CD8-positive, alpha-beta memory T cell (primary cell): ENCODE data around the gene NDUFB10. TPM values are rescaled to one million over a fixed set of nuclear protein-coding genes. Genes with fewer than 3 reads are reported as not detected.
"Not testable (repeated sequence)": the region's sequence is repeated elsewhere in the genome, so short reads cannot be mapped to it uniquely, and the experiment has no call there.

ENCODE experiments used
- CTCF ChIA-PET: fragments of 350-600 bp; sonication (Branson Sonifier 250); formaldehyde crosslinking; loops from one replicate; lab custom pipeline; 2021; ENCODE audit warnings: antibody characterized with exemption; lab: Charles Lee
- POLR2A ChIA-PET: fragments of 350-600 bp; sonication (Branson Sonifier 250); formaldehyde crosslinking; loops from one replicate; lab custom pipeline; 2021; ENCODE audit warnings: antibody characterized with exemption; lab: Charles Lee
- DNase-seq, 5 donors: peaks; one replicate each; pipeline versions ENCODE4 v3.0.0 to v3.0.0-alpha.2; 2020 to 2022; ENCODE audit warnings: mixed read lengths in 1 of 5
- H3K27ac ChIP-seq: one replicate; pipeline ENCODE4 v1.7.0; 2013; ENCODE audit warnings: low read depth, mild to moderate bottlenecking, low read length, moderate library complexity
- H3K27me3 ChIP-seq: 2 replicates; pipeline ENCODE4 v1.7.0; 2013; ENCODE audit warnings: low read length, mild to moderate bottlenecking; ENCODE audit not compliant: insufficient read depth, poor library complexity, severe bottlenecking
- H3K36me3 ChIP-seq: 2 replicates; pipeline ENCODE4 v1.7.0; 2013; ENCODE audit warnings: mild to moderate bottlenecking, low read length, moderate library complexity; ENCODE audit not compliant: insufficient read depth
- H3K4me1 ChIP-seq: 2 replicates; pipeline ENCODE4 v1.7.0; 2013; ENCODE audit warnings: mild to moderate bottlenecking, low read length, moderate library complexity; ENCODE audit not compliant: insufficient read depth
- H3K4me3 ChIP-seq: 2 replicates; pipeline ENCODE4 v1.7.0; 2013; ENCODE audit warnings: mild to moderate bottlenecking, low read length
- H3K9me3 ChIP-seq: 2 replicates; pipeline ENCODE4 v1.7.0; 2013; ENCODE audit warnings: mild to moderate bottlenecking, low read length
- H3K27ac Mint-ChIP-seq, 8 donors: one replicate each; pipeline ENCODE4 v1.8.0; 2020 to 2021; ENCODE audit warnings: mixed read lengths in 8 of 8, mild to moderate bottlenecking in 6 of 8, inconsistent platforms in 3 of 8, moderate library complexity in 3 of 8
- H3K27me3 Mint-ChIP-seq, 2 donors: one replicate each; pipeline ENCODE4 v1.8.0; 2020 to 2021; ENCODE audit warnings: mixed read lengths in 2 of 2, mild to moderate bottlenecking in 1 of 2, moderate library complexity in 1 of 2
- H3K36me3 Mint-ChIP-seq, 3 donors: one replicate each; pipeline ENCODE4 v1.8.0; 2020 to 2021; ENCODE audit warnings: mixed read lengths in 3 of 3, inconsistent platforms in 1 of 3, mild to moderate bottlenecking in 1 of 3
- H3K4me1 Mint-ChIP-seq, 3 donors: one replicate each; pipeline ENCODE4 v1.8.0; 2020 to 2021; ENCODE audit warnings: mixed read lengths in 3 of 3, inconsistent platforms in 1 of 3, mild to moderate bottlenecking in 1 of 3
- H3K4me3 Mint-ChIP-seq, 7 donors: one replicate each; pipeline ENCODE4 v1.8.0; 2020 to 2021; ENCODE audit warnings: mixed read lengths in 7 of 7, mild to moderate bottlenecking in 6 of 7, moderate library complexity in 4 of 7, inconsistent platforms in 2 of 7
- H3K9me3 Mint-ChIP-seq, 5 donors: one replicate each; pipeline ENCODE4 v1.8.0; 2020 to 2022; ENCODE audit warnings: mixed read lengths in 5 of 5, mild to moderate bottlenecking in 3 of 5, moderate library complexity in 2 of 5, inconsistent platforms in 1 of 5
- polyA plus RNA-seq: library from polyadenylated mRNA; unstranded; fragments of 300-500 nt; fragmentation: Illumina TruSeq; gene quantifications from one replicate; pipeline ENCODE4 v1.2.3, GENCODE V29; 2021
- total RNA-seq, 2 experiments: library from RNA; stranded (reverse); gene quantifications; one replicate each; pipeline ENCODE4 v1.2.3, GENCODE V29; 2021

The NDUFB10 gene
- total and polyA plus RNA-seq, 3 experiments from 2014 or later = 150 to 236 (median 152) TPM

GRCh38 chr16:1915732-1916639 lies 43.4 kb upstream of the NDUFB10 start:
- Mint-ChIP-seq H3K9me3 (no peaks in the 10 kb centered on the region), H3K4me3 (no peak overlapping the region), H3K27ac (no peak overlapping the region), H3K36me3 (no peaks in the 10 kb centered on the region), H3K27me3 (peaks cover 16 to 45% of the 10 kb centered on the region in 2 donors), H3K4me1 (no peaks in the 10 kb centered on the region)
- Histone ChIP-seq H3K9me3 (no peaks in the 10 kb centered on the region), H3K4me1 (no peaks in the 10 kb centered on the region), H3K36me3 (no peaks in the 10 kb centered on the region), H3K27ac (no peak overlapping the region), H3K4me3 (no peak overlapping the region), H3K27me3 (peaks cover 13% of the 10 kb centered on the region)
- POLR2A ChIA-PET = no interaction called here
- CTCF ChIA-PET = no interaction called here
- DNase-seq = no peak

- Mint-ChIP-seq H3K4me1 (no peaks in the 10 kb centered on the region), H3K36me3 (no peaks in the 10 kb centered on the region), H3K27me3 (peaks cover 22 to 52% of the 10 kb centered on the region in 2 donors), H3K9me3 (no peaks in the 10 kb centered on the region), H3K27ac (no peak overlapping the region), H3K4me3 (no peak overlapping the region)
- no peaks in the 10 kb centered on the region for H3K9me3 ChIP-seq
- no peak overlapping the region for H3K4me3 ChIP-seq
- no peaks in the 10 kb centered on the region for H3K4me1 ChIP-seq
- no peak for DNase-seq
- CTCF ChIA-PET = no interaction called here
- peaks cover 17% of the 10 kb centered on the region for H3K27me3 ChIP-seq
- H3K27ac ChIP-seq = no peak overlapping the region
- H3K36me3 ChIP-seq = no peaks in the 10 kb centered on the region
- POLR2A ChIA-PET = no interaction called here
Measured at GRCh38 chr16:1916640-1916990, 42.7 kb upstream of the NDUFB10 start.

GRCh38 chr16:1917056-1917664 lies 42.2 kb upstream of the NDUFB10 start:
- no peak overlapping the region for H3K4me3 Mint-ChIP-seq
- no peaks in the 10 kb centered on the region for H3K4me1 Mint-ChIP-seq
- ChIA-PET POLR2A (no interaction called here), CTCF (no interaction called here)
- Histone ChIP-seq H3K36me3 (no peaks in the 10 kb centered on the region), H3K27me3 (peaks cover 17% of the 10 kb centered on the region), H3K4me1 (no peaks in the 10 kb centered on the region), H3K4me3 (no peak overlapping the region), H3K27ac (no peak overlapping the region), H3K9me3 (no peaks in the 10 kb centered on the region)
- H3K27ac Mint-ChIP-seq = no peak overlapping the region
- H3K9me3 Mint-ChIP-seq = no peaks in the 10 kb centered on the region
- DNase-seq = no peak
- H3K36me3 Mint-ChIP-seq = no peaks in the 10 kb centered on the region
- peaks cover 26 to 52% of the 10 kb centered on the region in 2 donors for H3K27me3 Mint-ChIP-seq

GRCh38 chr16:1917665-1918350 lies 41.5 kb upstream of the NDUFB10 start:
- ChIA-PET POLR2A (no interaction called here), CTCF (no interaction called here)
- no peaks in the 10 kb centered on the region for H3K36me3 ChIP-seq
- H3K27ac Mint-ChIP-seq = no peak overlapping the region
- no peaks in the 10 kb centered on the region for H3K9me3 ChIP-seq
- H3K4me3 Mint-ChIP-seq = no peak overlapping the region
- peaks cover 32 to 58% of the 10 kb centered on the region in 2 donors for H3K27me3 Mint-ChIP-seq
- H3K4me1 ChIP-seq = no peaks in the 10 kb centered on the region
- no peaks in the 10 kb centered on the region for H3K9me3 Mint-ChIP-seq
- peaks cover 0 to 1% (median 0%) of the 10 kb centered on the region in 3 donors for H3K36me3 Mint-ChIP-seq
- H3K27ac ChIP-seq = no peak overlapping the region
- H3K27me3 ChIP-seq = peaks cover 20% of the 10 kb centered on the region
- H3K4me1 Mint-ChIP-seq = no peaks in the 10 kb centered on the region
- H3K4me3 ChIP-seq = no peak overlapping the region
- DNase-seq = no peak

- Histone ChIP-seq H3K36me3 (no peaks in the 10 kb centered on the region), H3K27me3 (peaks cover 26% of the 10 kb centered on the region), H3K4me1 (no peaks in the 10 kb centered on the region), H3K4me3 (no peak within 1 kb of the TSS), H3K27ac (no peak within 1 kb of the TSS), H3K9me3 (no peaks in the 10 kb centered on the region)
- Mint-ChIP-seq H3K9me3 (no peaks in the 10 kb centered on the region), H3K27me3 (peaks cover 38 to 64% of the 10 kb centered on the region in 2 donors), H3K4me3 (no peak within 1 kb of the TSS), H3K36me3 (peaks cover 0 to 1% (median 0%) of the 10 kb centered on the region in 3 donors), H3K4me1 (no peaks in the 10 kb centered on the region), H3K27ac (no peak within 1 kb of the TSS)
- ChIA-PET CTCF (no interaction called here), POLR2A (no interaction called here)
- DNase-seq = no peak
Measured at GRCh38 chr16:1918351-1919326, 40.7 kb upstream of the NDUFB10 start, which contains the start of gene HS3ST6. HS3ST6 (minus strand) TSS chr16:1918415; CDS start chr16:1918323, 92 bp downstream.

GRCh38 chr16:1919327-1919998 lies 39.9 kb upstream of the NDUFB10 start:
- Histone ChIP-seq H3K9me3 (no peaks in the 10 kb centered on the region), H3K4me1 (no peaks in the 10 kb centered on the region), H3K27ac (no peak overlapping the region), H3K4me3 (no peak overlapping the region), H3K36me3 (no peaks in the 10 kb centered on the region), H3K27me3 (peaks cover 26% of the 10 kb centered on the region)
- no peak overlapping the region for H3K27ac Mint-ChIP-seq
- ChIA-PET CTCF (no interaction called here), POLR2A (no interaction called here)
- H3K36me3 Mint-ChIP-seq = peaks cover 0 to 1% (median 0%) of the 10 kb centered on the region in 3 donors
- no peak for DNase-seq
- H3K4me3 Mint-ChIP-seq = no peak overlapping the region
- H3K4me1 Mint-ChIP-seq = no peaks in the 10 kb centered on the region
- H3K27me3 Mint-ChIP-seq = peaks cover 39 to 64% of the 10 kb centered on the region in 2 donors
- no peaks in the 10 kb centered on the region for H3K9me3 Mint-ChIP-seq

- H3K4me3 Mint-ChIP-seq, H3K27ac ChIP-seq, H3K36me3 Mint-ChIP-seq, CTCF ChIA-PET, H3K4me3 ChIP-seq, H3K36me3 ChIP-seq, H3K4me1 Mint-ChIP-seq, H3K4me1 ChIP-seq, H3K9me3 ChIP-seq, DNase-seq, H3K27ac Mint-ChIP-seq, POLR2A ChIA-PET, H3K9me3 Mint-ChIP-seq: not testable (repeated sequence)
- peaks cover 26% of the 10 kb centered on the region for H3K27me3 ChIP-seq
- peaks cover 37 to 63% of the 10 kb centered on the region in 2 donors for H3K27me3 Mint-ChIP-seq
Measured at GRCh38 chr16:1920122-1920521, 39.2 kb upstream of the NDUFB10 start.
